Epithelial cell of esophagus (primary cell): ENCODE results near the gene DNASE1L2.

Source experiments
- DNase-seq: peaks from one replicate; pipeline ENCODE4 v3.0.0; 2010; ENCODE audit warnings: low read depth
- H3K4me3 ChIP-seq: 2 replicates; pipeline ENCODE4 v1.5.1; 2011; ENCODE audit warnings: mild to moderate bottlenecking, low read length, control low read depth
- TF ChIP-seq, protein P1 (sequence below): IDR thresholded peaks from 2 replicates; pipeline ENCODE4 v1.5.1; 2011; ENCODE audit warnings: low read depth, mild to moderate bottlenecking, low read length, control low read depth, inconsistent platforms; ENCODE audit not compliant: insufficient read depth; ENCODE audit errors: missing control alignments

Gene DNASE1L2

DNA sequence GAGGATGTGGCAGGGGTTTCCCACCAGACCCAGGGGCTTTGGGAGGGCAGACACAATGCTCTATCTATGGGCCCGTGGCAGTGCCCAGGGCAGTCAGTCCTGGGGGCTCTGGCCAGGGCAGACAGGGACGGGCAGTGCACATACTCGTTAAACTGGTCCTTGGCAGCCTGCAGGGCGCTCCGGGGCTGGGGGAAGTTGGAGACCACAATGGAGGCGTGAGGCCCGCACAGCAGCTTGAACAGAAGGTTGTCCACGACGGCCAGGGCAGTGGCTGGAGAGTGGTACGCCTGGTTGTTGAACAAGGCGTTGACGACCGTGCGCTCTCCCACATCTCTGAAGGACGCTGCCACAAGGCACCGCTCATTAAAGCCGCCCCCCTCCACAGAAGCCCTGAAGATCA lies 50.3 kb downstream of the DNASE1L2 start:
- no peak for DNase-seq
- H3K4me3 ChIP-seq, result no peak overlapping the region
- TF ChIP-seq, protein P1, sequence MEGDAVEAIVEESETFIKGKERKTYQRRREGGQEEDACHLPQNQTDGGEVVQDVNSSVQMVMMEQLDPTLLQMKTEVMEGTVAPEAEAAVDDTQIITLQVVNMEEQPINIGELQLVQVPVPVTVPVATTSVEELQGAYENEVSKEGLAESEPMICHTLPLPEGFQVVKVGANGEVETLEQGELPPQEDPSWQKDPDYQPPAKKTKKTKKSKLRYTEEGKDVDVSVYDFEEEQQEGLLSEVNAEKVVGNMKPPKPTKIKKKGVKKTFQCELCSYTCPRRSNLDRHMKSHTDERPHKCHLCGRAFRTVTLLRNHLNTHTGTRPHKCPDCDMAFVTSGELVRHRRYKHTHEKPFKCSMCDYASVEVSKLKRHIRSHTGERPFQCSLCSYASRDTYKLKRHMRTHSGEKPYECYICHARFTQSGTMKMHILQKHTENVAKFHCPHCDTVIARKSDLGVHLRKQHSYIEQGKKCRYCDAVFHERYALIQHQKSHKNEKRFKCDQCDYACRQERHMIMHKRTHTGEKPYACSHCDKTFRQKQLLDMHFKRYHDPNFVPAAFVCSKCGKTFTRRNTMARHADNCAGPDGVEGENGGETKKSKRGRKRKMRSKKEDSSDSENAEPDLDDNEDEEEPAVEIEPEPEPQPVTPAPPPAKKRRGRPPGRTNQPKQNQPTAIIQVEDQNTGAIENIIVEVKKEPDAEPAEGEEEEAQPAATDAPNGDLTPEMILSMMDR, result no peak

DNA sequence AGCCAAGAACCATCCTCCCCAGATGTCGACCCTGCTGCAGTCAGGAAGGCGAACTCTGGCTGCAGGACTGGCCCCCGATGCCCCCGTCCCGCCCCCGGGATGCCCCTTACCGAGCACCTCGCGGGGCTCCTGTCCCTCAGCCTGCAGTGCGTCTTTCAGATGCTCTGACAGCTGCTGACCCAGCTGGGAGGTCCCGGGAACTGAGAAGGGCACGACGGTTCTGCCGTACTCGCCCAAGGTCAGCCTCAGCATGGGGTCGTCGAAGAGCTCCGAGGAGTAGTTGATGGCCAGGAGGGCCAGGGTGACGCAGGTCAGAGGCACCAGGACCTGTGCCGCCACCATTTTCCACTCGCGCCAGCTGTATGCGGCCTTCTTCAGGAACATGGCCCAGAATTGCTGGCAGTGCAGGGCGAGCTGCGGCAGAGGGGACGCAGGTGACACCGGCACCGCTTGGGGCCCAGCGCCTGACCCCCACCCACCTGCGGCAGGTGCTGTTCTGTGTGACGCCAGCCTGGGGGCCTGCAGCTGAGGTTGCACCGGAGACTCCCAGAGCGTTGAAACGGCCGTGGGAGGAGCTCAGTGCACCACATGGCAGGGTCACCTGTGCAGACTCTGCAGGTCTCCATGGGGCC lies 51.8 kb downstream of the DNASE1L2 start:
- TF ChIP-seq, protein P1, result no peak

More for the DNA sequence above, 51.8 kb downstream of the DNASE1L2 start:
- no peak overlapping the region for H3K4me3 ChIP-seq
- no peak for DNase-seq
